ENCODE measurements around the gene AARS1. TPM values are rescaled to one million over a fixed set of nuclear protein-coding genes. Genes with fewer than 3 reads are reported as not detected.

Gene AARS1
- 76.4 TPM for total RNA-seq

GRCh38 chr16:70289229-70290094 is at the start of gene AARS1:
AARS1 (minus strand) TSS chr16:70289506; CDS start chr16:70282763, 6,743 bp downstream.

GRCh38 chr16:70298988-70299938 is 10.0 kb upstream of the AARS1 start, which contains the start of gene DDX19B:
DDX19B (plus strand) TSS chr16:70299186; CDS start chr16:70299298, 112 bp downstream.

GRCh38 chr16:70251629-70252354 is 37.5 kb downstream of the AARS1 start, which contains the start of gene EXOSC6:
EXOSC6 (minus strand) TSS chr16:70251940; CDS start chr16:70251900, 40 bp downstream.

Small RNAs within 50 kb of the gene (small RNA-seq; reads per million reads assigned to genes)
- not detected for gene AC009060.2 (ENCODE audit: low replicate concordance)
- gene RN7SL279P (ENCODE audit: low replicate concordance): not detected

Other genes starting within 250 kb of the AARS1 start
- gene PDPR, start 175.2 kb downstream of the AARS1 start, total RNA-seq: 23.5 TPM
- 0.94 TPM for gene CLEC18C, start 115.7 kb downstream of the AARS1 start, total RNA-seq
- gene EXOSC6, start 37.6 kb downstream of the AARS1 start, total RNA-seq: 53.2 TPM
- gene DDX19B, start 9.7 kb upstream of the AARS1 start, total RNA-seq: 32.9 TPM
- 50.1 TPM for gene DDX19A, start 57.4 kb upstream of the AARS1 start, total RNA-seq
- 36.6 TPM for gene ST3GAL2, start 149.6 kb upstream of the AARS1 start, total RNA-seq
- gene FCSK, start 165.1 kb upstream of the AARS1 start, total RNA-seq: 13.5 TPM
- gene COG4, start 234.0 kb upstream of the AARS1 start, total RNA-seq: 47.6 TPM
- gene SF3B3, start 234.3 kb upstream of the AARS1 start, total RNA-seq: 152 TPM